ENCODE data around the gene EIF5A2.

DNA sequence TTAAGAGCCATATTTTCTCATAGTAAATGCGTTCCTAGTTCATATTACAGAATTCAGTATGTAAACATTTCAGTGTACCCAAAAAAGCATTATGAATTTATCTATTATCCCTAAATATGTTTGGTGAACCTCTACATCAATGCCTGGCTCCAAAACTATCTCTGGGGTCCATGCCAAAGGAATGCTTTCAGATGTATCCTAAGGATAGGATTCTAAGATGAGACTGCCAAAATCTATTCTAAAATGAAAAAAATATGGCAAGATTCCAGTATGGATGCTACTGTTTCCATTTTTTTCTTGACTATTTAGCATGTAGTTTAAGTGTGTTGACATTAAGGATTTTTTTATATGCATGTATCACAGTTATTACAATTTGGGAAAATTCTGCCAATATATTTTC lies 18.8 kb downstream of the EIF5A2 start:
- TF ChIP-seq POLR2A (IDR thresholded peaks at IDR 0.05), result no peak
- TF ChIP-seq, protein P1, sequence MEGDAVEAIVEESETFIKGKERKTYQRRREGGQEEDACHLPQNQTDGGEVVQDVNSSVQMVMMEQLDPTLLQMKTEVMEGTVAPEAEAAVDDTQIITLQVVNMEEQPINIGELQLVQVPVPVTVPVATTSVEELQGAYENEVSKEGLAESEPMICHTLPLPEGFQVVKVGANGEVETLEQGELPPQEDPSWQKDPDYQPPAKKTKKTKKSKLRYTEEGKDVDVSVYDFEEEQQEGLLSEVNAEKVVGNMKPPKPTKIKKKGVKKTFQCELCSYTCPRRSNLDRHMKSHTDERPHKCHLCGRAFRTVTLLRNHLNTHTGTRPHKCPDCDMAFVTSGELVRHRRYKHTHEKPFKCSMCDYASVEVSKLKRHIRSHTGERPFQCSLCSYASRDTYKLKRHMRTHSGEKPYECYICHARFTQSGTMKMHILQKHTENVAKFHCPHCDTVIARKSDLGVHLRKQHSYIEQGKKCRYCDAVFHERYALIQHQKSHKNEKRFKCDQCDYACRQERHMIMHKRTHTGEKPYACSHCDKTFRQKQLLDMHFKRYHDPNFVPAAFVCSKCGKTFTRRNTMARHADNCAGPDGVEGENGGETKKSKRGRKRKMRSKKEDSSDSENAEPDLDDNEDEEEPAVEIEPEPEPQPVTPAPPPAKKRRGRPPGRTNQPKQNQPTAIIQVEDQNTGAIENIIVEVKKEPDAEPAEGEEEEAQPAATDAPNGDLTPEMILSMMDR (IDR thresholded peaks at IDR 0.05), result no peak

Data from vagina (tissue), 2 donors.